Measurements from ENCODE around the gene GGTLC1. TPM values are rescaled to one million over a fixed set of nuclear protein-coding genes. Genes with fewer than 3 reads are reported as not detected.
"Not testable (repeated sequence)": the region's sequence is repeated elsewhere in the genome, so short reads cannot be mapped to it uniquely, and the experiment has no call there.

GGTLC1 gene
- total RNA-seq, 2 experiments from 2014 or later = not detected

DNA sequence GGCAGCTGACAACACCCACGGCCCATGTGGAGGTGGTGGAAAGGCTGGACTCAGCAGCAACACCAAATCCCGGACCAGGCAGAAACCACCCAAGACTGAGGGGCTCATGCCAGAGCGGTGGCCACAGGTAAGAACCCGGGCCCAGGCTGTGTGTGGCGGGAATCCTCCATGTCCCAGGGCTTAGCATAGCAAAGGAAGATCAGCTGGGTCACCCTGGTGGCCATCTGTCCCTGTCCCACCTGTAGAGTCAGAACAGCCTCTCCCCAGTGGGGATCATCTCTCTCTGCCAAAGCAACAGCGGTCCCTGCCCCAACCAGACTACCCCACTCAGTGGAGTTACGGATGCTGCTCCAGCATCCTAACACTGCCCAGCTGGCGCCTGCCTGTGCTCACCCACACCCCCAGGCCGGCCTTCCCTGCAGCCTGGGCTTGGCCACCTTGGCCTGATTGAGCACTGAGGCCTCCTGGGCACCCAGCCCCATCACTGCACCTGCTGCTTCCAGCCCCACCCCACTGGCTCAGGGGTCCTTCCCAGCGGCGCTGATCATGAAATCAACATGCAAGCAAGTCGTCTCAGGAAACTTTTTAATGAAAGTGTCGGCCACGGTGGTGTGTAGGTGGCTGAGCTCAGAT is 5.5 kb upstream of the GGTLC1 start:
- POLR2A ChIA-PET; H3K27me3 Mint-ChIP-seq; H3K27ac Mint-ChIP-seq; DNase-seq; CTCF ChIA-PET; intact Hi-C loops (cut with DNase I, micrococcal nuclease); H3K4me3 Mint-ChIP-seq; H3K4me1 Mint-ChIP-seq; H3K9me3 Mint-ChIP-seq (ENCODE audit: low read depth); H3K36me3 Mint-ChIP-seq (ENCODE audit: low read depth); ATAC-seq: not testable (repeated sequence)

DNA sequence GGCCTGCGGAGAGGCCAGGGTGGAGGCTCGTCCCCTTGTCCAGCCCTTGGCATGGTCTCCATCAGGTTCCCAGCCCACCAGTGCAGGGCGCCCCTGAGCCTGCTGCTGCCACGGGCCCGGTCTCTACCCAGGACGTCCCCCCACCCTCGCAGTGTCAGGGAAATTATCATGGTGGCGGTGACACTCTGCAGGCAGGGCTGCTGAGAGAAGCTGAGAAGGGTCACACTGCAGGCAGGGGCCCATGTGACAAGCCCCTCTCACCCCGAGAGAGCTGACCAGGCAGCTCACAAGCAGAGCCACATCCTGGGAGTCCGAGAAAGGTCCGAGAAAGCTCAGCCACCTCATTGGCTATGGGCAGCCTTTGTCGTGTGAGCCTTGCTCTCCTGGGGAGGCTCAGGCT is 4.9 kb upstream of the GGTLC1 start:
- ATAC-seq; H3K4me1 Mint-ChIP-seq; H3K4me3 Mint-ChIP-seq; DNase-seq; intact Hi-C loops (cut with DNase I, micrococcal nuclease); H3K9me3 Mint-ChIP-seq (ENCODE audit: low read depth); CTCF ChIA-PET; POLR2A ChIA-PET; H3K27ac Mint-ChIP-seq; H3K36me3 Mint-ChIP-seq (ENCODE audit: low read depth); H3K27me3 Mint-ChIP-seq: not testable (repeated sequence)

DNA sequence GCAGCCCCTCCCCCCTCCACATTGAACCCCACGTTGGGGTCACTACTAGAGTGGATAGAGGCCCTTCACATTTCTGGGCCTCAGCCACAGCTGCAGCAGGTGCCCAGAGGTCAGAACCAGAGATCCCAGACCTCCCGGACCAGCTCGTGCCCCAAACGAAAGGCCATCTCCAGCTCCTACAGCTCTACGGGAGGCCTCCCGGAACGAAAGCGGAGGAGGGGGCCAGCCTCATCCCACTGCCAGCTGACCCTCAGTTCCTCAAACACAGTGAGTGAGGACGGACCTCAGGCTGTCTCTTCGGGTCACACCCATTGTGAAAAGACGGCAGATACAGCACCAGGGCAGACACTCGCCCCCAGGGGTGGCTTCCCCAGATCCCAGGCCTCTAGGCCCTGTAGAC is 1.7 kb upstream of the GGTLC1 start:
- intact Hi-C loops (cut with DNase I, micrococcal nuclease); H3K36me3 Mint-ChIP-seq (ENCODE audit: low read depth); ATAC-seq; H3K4me3 Mint-ChIP-seq; DNase-seq; POLR2A ChIA-PET; H3K9me3 Mint-ChIP-seq (ENCODE audit: low read depth); H3K4me1 Mint-ChIP-seq; CTCF ChIA-PET; H3K27me3 Mint-ChIP-seq; H3K27ac Mint-ChIP-seq: not testable (repeated sequence)

GRCh38 chr20:23988966-23989365 is 387 bp upstream of the GGTLC1 start:
- H3K4me3 Mint-ChIP-seq; ATAC-seq; POLR2A ChIA-PET; H3K9me3 Mint-ChIP-seq (ENCODE audit: low read depth); H3K4me1 Mint-ChIP-seq; H3K27me3 Mint-ChIP-seq; H3K27ac Mint-ChIP-seq; H3K36me3 Mint-ChIP-seq (ENCODE audit: low read depth); DNase-seq; CTCF ChIA-PET; intact Hi-C loops (cut with DNase I, micrococcal nuclease): not testable (repeated sequence)

- H3K27me3 Mint-ChIP-seq; POLR2A ChIA-PET; H3K9me3 Mint-ChIP-seq (ENCODE audit: low read depth); H3K36me3 Mint-ChIP-seq (ENCODE audit: low read depth); H3K27ac Mint-ChIP-seq; CTCF ChIA-PET; intact Hi-C loops (cut with DNase I, micrococcal nuclease); H3K4me3 Mint-ChIP-seq; H3K4me1 Mint-ChIP-seq; DNase-seq; ATAC-seq: not testable (repeated sequence)
Measured at GRCh38 chr20:23986716-23987115, 1.9 kb downstream of the GGTLC1 start.

- H3K27me3 Mint-ChIP-seq; DNase-seq; POLR2A ChIA-PET; H3K9me3 Mint-ChIP-seq (ENCODE audit: low read depth); CTCF ChIA-PET; ATAC-seq; intact Hi-C loops (cut with DNase I, micrococcal nuclease); H3K36me3 Mint-ChIP-seq (ENCODE audit: low read depth); H3K4me1 Mint-ChIP-seq; H3K27ac Mint-ChIP-seq; H3K4me3 Mint-ChIP-seq: not testable (repeated sequence)
Measured at GRCh38 chr20:23986310-23986709, 2.3 kb downstream of the GGTLC1 start.

- H3K4me3 Mint-ChIP-seq; H3K4me1 Mint-ChIP-seq; H3K27ac Mint-ChIP-seq; CTCF ChIA-PET; DNase-seq; H3K27me3 Mint-ChIP-seq; ATAC-seq; POLR2A ChIA-PET; H3K9me3 Mint-ChIP-seq (ENCODE audit: low read depth); H3K36me3 Mint-ChIP-seq (ENCODE audit: low read depth): not testable (repeated sequence)
- intact Hi-C loops (cut with DNase I, micrococcal nuclease) = loop anchor here in 1 of 2 experiments (1.0 kb wide), 1 partner anchor 49 kb away; no protein-coding TSS in a partner anchor
Measured at GRCh38 chr20:23985790-23986225, 2.8 kb downstream of the GGTLC1 start.

DNA sequence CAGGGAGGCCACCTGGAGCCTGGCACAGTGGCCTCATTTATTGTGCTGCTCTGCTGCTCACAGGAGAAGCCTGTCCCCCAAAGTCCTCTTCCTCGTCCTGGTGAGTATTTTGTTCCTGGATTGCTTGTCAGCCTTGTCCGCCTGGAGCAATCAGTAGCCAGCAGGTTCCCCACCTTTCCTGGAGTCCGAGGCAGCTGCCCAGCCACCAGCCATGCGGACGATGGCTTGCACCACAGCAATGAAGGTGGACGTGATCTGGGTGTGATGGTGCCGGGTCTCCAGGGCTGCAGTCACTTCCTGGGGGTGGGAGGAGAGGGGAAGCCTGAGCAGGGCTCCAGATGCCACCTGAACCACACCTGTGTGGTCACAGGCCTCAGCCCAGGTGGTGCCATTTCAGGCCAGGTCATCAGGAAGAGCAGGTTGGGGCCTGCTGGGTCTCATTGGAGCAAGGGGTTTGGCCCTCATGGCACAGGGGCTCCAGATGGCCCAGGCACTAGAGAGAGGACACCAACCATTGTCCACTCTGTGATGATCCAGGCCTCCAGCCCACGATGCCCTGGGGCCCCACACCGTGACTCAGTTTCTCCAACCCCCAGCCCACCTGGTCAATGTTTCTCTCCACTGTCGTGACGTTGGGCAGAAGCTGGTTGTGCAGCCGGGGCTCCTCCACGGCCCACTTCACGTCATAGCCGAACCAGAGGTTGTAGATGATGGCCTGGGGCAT is 3.4 kb downstream of the GGTLC1 start:
- H3K9me3 Mint-ChIP-seq (ENCODE audit: low read depth); H3K27ac Mint-ChIP-seq; POLR2A ChIA-PET; H3K27me3 Mint-ChIP-seq; CTCF ChIA-PET; H3K4me3 Mint-ChIP-seq; H3K36me3 Mint-ChIP-seq (ENCODE audit: low read depth); ATAC-seq; H3K4me1 Mint-ChIP-seq; DNase-seq: not testable (repeated sequence)
- intact Hi-C loops (cut with DNase I, micrococcal nuclease) = loop anchor here in 1 of 2 experiments (1.0 kb wide), 1 partner anchor 48 kb away; no protein-coding TSS in a partner anchor

GRCh38 chr20:23984476-23985023 is 4.0 kb downstream of the GGTLC1 start:
- H3K27me3 Mint-ChIP-seq; H3K27ac Mint-ChIP-seq; H3K4me1 Mint-ChIP-seq; CTCF ChIA-PET; POLR2A ChIA-PET; H3K4me3 Mint-ChIP-seq; H3K36me3 Mint-ChIP-seq (ENCODE audit: low read depth); H3K9me3 Mint-ChIP-seq (ENCODE audit: low read depth); ATAC-seq; DNase-seq: not testable (repeated sequence)
- intact Hi-C loops (cut with DNase I, micrococcal nuclease) = loop anchor here in 1 of 2 experiments (1.0 kb wide), 1 partner anchor 47 kb away; no protein-coding TSS in a partner anchor

DNA sequence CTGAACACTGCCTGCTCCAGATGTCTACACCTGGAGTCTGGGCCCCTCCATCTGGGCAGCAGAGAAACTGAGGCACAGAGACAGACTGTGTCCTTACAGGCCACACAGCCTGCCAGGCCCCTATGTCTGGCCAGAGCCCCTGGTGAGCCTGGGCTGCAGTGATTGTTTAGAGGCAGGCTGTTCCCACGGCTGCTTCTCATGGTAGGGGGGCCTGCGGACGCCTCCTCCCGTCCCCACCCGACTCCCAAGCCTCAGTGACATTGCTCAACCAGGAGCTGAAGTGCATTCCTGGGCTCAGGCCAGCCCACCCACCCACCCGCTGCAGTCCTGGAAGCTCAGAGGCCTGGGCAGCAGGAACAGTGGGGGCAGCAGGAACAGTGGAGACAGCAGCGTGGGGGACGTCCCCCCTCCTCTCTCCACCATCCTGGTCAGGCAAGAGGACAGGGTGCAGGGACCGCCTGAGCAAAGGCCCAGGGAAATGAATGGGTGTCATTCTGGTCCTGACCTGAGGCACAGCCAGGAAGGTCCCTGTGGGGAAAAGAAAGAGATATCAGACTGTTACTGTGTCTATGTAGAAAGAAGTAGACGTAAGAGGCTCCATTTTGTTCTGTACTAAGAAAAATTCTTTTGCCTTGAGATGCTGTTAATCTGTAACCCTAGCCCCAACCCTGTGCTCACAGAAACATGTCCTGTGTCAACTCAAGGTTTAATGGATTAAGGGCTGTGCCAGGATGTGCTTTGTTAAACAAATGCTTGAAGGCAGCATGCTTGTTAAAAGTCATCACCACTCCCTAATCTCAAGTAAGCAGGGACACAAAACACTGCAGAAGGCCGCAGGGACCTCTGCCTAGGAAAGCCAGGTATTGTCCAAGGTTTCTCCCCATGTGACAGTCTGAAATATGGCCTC is 6.2 kb downstream of the GGTLC1 start:
- H3K27me3 Mint-ChIP-seq; H3K4me1 Mint-ChIP-seq; DNase-seq; CTCF ChIA-PET; H3K27ac Mint-ChIP-seq; H3K9me3 Mint-ChIP-seq (ENCODE audit: low read depth); H3K4me3 Mint-ChIP-seq; POLR2A ChIA-PET; intact Hi-C loops (cut with DNase I, micrococcal nuclease); H3K36me3 Mint-ChIP-seq (ENCODE audit: low read depth); ATAC-seq: not testable (repeated sequence)

DNA sequence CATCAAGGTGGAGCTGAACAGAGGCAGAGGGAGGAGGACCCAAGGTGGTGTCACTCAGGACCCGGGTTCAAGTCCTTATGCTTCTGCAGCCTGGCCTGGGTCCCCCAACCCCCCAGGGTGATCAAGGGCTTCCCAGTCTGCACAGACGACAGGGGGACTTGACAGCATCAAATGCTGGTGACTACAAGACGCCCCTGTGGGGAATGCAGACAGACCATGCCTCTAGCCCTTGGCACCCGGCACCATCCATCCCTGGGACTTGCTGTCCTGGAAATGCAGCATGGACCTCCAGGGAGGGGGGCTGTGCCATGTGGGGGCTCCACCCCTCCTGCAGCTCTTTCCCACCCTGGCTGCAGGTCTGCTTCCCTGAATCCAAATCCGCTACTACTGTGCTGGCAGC is 7.1 kb downstream of the GGTLC1 start:
- H3K9me3 Mint-ChIP-seq (ENCODE audit: low read depth); POLR2A ChIA-PET; DNase-seq; H3K4me3 Mint-ChIP-seq; H3K27ac Mint-ChIP-seq; intact Hi-C loops (cut with DNase I, micrococcal nuclease); H3K36me3 Mint-ChIP-seq (ENCODE audit: low read depth); ATAC-seq; CTCF ChIA-PET; H3K4me1 Mint-ChIP-seq; H3K27me3 Mint-ChIP-seq: not testable (repeated sequence)

Data from activated CD4-positive, alpha-beta T cell treated with anti-CD3 and anti-CD28 coated beads for 36 hours (primary cell).